ENCODE measurements around the gene ATP9A. TPM values are rescaled to one million over a fixed set of nuclear protein-coding genes. Genes with fewer than 3 reads are reported as not detected.
A peak's percentile ranks its signal among the peaks of the same experiment; 100 is the strongest.

ATP9A gene
- total RNA-seq, 1 experiment from 2014 or later: 12.1 TPM

- Histone ChIP-seq H3K14ac (ENCODE audit: insufficient read depth, low read length) (no peak overlapping the region), H4K20me1 (ENCODE audit: control insufficient read depth, insufficient read depth, insufficient read length) (no peaks in the 10 kb centered on the region), H3K79me2 (ENCODE audit: insufficient read depth, low read length) (no peaks in the 10 kb centered on the region), H3K9ac (ENCODE audit: extremely low read depth, insufficient read length, low read length) (no peak overlapping the region), H3K18ac (ENCODE audit: insufficient read length, low read depth, low read length) (no peak overlapping the region), H3K79me1 (ENCODE audit: insufficient read depth, low read depth, low read length, poor library complexity, severe bottlenecking) (no peaks in the 10 kb centered on the region), H2AFZ (ENCODE audit: low read length) (no peak overlapping the region), H2AK5ac (ENCODE audit: insufficient read length, low read length) (no peak overlapping the region), H3K56ac (ENCODE audit: insufficient read length, low read depth, low read length) (no peak overlapping the region), H2BK15ac (ENCODE audit: low read depth, low read length) (no peak overlapping the region), H2BK12ac (ENCODE audit: insufficient read length, low read depth, low read length) (no peak overlapping the region), H2BK5ac (ENCODE audit: insufficient read length, low read length) (no peak overlapping the region), H3K27ac (ENCODE audit: insufficient read length, low read depth, low read length) (no peak overlapping the region), H3K9me3 (ENCODE audit: control insufficient read depth, low read depth, low read length) (no peaks in the 10 kb centered on the region), H3K23me2 (ENCODE audit: insufficient read length, low read depth, low read length, poor library complexity, severe bottlenecking) (no peaks in the 10 kb centered on the region), H2BK20ac (ENCODE audit: low read depth, low read length, poor library complexity, severe bottlenecking) (no peak overlapping the region), H3K4me1 (ENCODE audit: insufficient read depth, low read length) (no peaks in the 10 kb centered on the region), H4K8ac (replicated peaks; ENCODE audit: insufficient read length, low read depth, low read length) (no peak overlapping the region), H4K91ac (ENCODE audit: insufficient read length, low read depth, low read length) (no peak overlapping the region), H3K27me3 (ENCODE audit: insufficient read depth, low read length) (no peaks in the 10 kb centered on the region), H3K4me2 (ENCODE audit: insufficient read depth, insufficient read length, low read length) (no peak overlapping the region), H3K23ac (ENCODE audit: insufficient read length, low read depth, low read length) (no peak overlapping the region), H2BK120ac (ENCODE audit: low read depth, low read length, poor library complexity, severe bottlenecking) (no peak overlapping the region), H3K4ac (ENCODE audit: low read depth, low read length) (no peak overlapping the region), H3T11ph (ENCODE audit: low read length) (no peak overlapping the region), H4K5ac (ENCODE audit: insufficient read length, low read depth, low read length) (no peak overlapping the region)
- WGBS (ENCODE audit: extremely low coverage, insufficient read length, low lambda C conversion rate): no CpG with 5 or more reads among the region's 16 CpGs
- TF ChIP-seq CTCF (conservative IDR thresholded peaks at IDR 0.05): no peak
- DNase-seq: no peak
- Mint-ChIP-seq H3K4me3 (no peak overlapping the region), H3K27ac (peak overlapping the region in 1 of 3 experiments; percentile 28; a peak in 1 of 7 replicates), H3K4me1 (peaks cover 10 to 19% of the 10 kb centered on the region in 2 experiments), H3K36me3 (ENCODE audit: insufficient read depth in 1 of 3, low read depth in 3 of 3) (peaks cover 2 to 10% (median 6%) of the 10 kb centered on the region in 3 experiments; a peak in 4 of 7 replicates), H3K27me3 (ENCODE audit: low read depth) (no peaks in the 10 kb centered on the region), H3K9me3 (no peaks in the 10 kb centered on the region)
These were observed 90.0 kb downstream of the ATP9A start for GRCh38 chr20:51678026-51678697.

All from H9 (cell line).